Vagina (tissue), 2 donors: ENCODE measurements around the gene PCSK6. TPM values are rescaled to one million over a fixed set of nuclear protein-coding genes. Genes with fewer than 3 reads are reported as not detected.
"Not testable (repeated sequence)": the region's sequence is repeated elsewhere in the genome, so short reads cannot be mapped to it uniquely, and the experiment has no call there.

Source experiments
- DNase-seq, 2 donors: peaks; one replicate each; pipeline ENCODE4 v3.0.0-alpha.2; 2017; ENCODE audit errors: extremely low spot score in 2 of 2
- H3K27ac ChIP-seq: fragments of 200-600 bp; sonication (generic); one replicate; pipeline ENCODE4 v1.5.1; 2019
- H3K27me3 ChIP-seq: fragments of 200-600 bp; sonication (generic); one replicate; pipeline ENCODE4 v1.5.1; 2019
- H3K36me3 ChIP-seq, 2 donors: fragments of 200-600 bp; sonication (generic); one replicate each; pipeline ENCODE4 v1.5.1; 2017 to 2019
- H3K4me1 ChIP-seq: fragments of 200-600 bp; sonication (generic); one replicate; pipeline ENCODE4 v1.5.1; 2019
- H3K4me3 ChIP-seq, 2 donors: fragments of 200-600 bp; sonication (generic); 1 replicate in 1 of 2; 2 replicates in 1 of 2; pipeline ENCODE4 v1.5.1; 2016 to 2019
- H3K9me3 ChIP-seq: fragments of 200-600 bp; sonication (generic); one replicate; pipeline ENCODE4 v1.5.1; 2019
- POLR2A ChIP-seq, 2 donors: fragments of 450-650 bp; IDR thresholded peaks; one replicate each; pipeline ENCODE4 v1.6.1; 2017; ENCODE audit warnings: antibody characterized with exemption in 2 of 2, mild to moderate bottlenecking in 2 of 2, moderate library complexity in 2 of 2
- POLR2AphosphoS5 ChIP-seq, 2 donors: sonication (generic); formaldehyde crosslinking; IDR thresholded peaks; one replicate each; pipeline ENCODE4 v1.9.0; 2017; ENCODE audit warnings: antibody characterized with exemption in 2 of 2, mild to moderate bottlenecking in 2 of 2, low read depth in 1 of 2; ENCODE audit not compliant: insufficient read depth in 1 of 2
- intact Hi-C: fragments of 100-400 bp; cut with DNase I; formaldehyde crosslinking; loops from one replicate; pipeline ENCODE4 v1.15.1; 2023
- total RNA-seq: library from RNA; depleted of rRNA; stranded (reverse); fragments of >200 nt; gene quantifications from one replicate; pipeline ENCODE4 v1.2.3, GENCODE V29; 2016
- TF ChIP-seq, protein P1 (sequence below), 3 experiments: fragments of 450-650 bp in 2 of 3; fragments of 200-600 bp in 1 of 3; sonication (generic) in 1 of 3; IDR thresholded peaks; one replicate each; pipeline ENCODE4 v1.5.1; 2017 to 2019; ENCODE audit warnings: antibody characterized with exemption in 3 of 3, mild to moderate bottlenecking in 2 of 3, moderate library complexity in 2 of 3

PCSK6 gene
- total RNA-seq, 1 donor from 2014 or later = 7.4 TPM

DNA sequence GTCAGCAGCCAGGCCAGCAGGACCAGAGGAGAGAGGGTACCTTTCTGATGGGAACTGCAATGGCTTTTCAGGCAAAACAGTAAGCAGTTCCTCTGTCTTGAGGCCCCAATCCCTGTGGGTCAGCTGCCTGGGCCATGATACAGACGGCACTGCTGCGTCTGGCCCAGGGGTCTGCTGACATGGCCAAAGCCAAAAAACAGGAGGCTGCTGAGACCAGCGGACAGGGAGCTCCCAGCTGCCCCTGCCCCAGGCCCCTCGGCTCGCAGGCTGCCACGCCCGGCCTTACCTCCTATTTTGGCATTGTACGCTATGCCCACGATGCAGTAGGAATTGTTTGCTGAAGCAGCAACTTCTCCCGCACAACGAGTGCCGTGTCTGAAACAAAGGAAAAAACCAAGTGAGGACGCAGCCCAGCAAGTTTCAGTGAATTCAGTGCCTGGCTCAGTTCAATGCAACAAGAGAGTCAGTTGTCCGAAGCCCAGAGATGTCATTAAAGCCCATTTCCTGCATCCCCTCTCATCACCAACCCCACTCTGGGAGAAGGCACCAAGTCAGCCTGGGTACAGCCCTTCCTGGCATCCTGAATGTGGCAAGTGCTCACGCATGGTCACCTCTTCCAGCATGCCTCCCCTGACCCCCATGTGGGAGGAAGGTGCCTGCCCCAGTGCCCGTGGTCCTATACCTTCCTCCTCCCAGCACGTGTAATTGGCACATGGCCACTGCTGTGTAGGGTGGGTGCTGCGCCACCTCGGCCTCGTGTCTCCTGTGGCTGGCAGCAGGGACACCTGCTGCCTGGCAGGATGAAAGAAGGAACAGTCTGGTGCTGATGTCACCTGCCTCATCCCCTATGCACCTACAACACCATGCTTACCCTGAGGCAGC lies 61.7 kb downstream of the PCSK6 start:
- Histone ChIP-seq H3K4me3 (no peak overlapping the region), H3K27me3 (no peaks in the 10 kb centered on the region), H3K4me1 (no peaks in the 10 kb centered on the region), H3K27ac (no peak overlapping the region), H3K36me3 (no peaks in the 10 kb centered on the region), H3K9me3 (no peaks in the 10 kb centered on the region)
- TF ChIP-seq POLR2A (IDR thresholded peaks at IDR 0.05) = no peak
- peak in 1 of 2 donors; percentile 49 for DNase-seq
- intact Hi-C loops = no loop called here

DNA sequence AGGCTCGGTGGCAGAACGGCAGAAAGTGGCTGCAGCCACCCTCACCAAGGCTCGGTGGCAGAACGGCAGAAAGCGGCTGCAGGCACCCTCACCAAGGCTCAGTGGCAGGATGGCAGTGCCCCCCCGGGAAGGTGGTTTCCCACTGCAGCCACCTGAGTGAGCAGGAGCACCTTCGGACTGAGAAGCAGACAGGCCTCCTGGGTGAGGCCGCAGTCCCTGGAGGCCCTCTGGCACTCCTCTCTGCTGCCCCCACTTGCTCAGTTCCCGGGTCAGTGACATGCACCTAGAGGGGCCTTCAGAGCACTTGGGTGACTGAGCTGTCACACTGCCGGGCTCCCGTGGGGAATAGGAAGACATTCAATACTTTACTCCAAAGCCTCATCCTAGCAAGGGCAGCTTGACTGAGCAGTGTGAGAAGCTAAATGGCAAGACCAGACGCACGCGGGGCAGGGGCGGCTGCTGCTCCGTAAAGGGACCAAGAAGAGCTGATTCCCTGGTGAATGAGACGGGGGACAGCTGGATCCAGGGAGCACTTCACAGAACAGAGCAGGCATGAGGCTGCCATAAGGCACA lies 62.7 kb downstream of the PCSK6 start:
- intact Hi-C loops = no loop called here
- no peaks in the 10 kb centered on the region for H3K4me1 ChIP-seq
- H3K9me3 ChIP-seq = no peaks in the 10 kb centered on the region
- TF ChIP-seq, protein P1, sequence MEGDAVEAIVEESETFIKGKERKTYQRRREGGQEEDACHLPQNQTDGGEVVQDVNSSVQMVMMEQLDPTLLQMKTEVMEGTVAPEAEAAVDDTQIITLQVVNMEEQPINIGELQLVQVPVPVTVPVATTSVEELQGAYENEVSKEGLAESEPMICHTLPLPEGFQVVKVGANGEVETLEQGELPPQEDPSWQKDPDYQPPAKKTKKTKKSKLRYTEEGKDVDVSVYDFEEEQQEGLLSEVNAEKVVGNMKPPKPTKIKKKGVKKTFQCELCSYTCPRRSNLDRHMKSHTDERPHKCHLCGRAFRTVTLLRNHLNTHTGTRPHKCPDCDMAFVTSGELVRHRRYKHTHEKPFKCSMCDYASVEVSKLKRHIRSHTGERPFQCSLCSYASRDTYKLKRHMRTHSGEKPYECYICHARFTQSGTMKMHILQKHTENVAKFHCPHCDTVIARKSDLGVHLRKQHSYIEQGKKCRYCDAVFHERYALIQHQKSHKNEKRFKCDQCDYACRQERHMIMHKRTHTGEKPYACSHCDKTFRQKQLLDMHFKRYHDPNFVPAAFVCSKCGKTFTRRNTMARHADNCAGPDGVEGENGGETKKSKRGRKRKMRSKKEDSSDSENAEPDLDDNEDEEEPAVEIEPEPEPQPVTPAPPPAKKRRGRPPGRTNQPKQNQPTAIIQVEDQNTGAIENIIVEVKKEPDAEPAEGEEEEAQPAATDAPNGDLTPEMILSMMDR (IDR thresholded peaks at IDR 0.05) = no peak
- TF ChIP-seq POLR2AphosphoS5 (IDR thresholded peaks at IDR 0.05; ENCODE audit: insufficient read depth in 1 of 2, low read depth in 1 of 2) (no peak), POLR2A (IDR thresholded peaks at IDR 0.05) (no peak)
- no peak overlapping the region for H3K27ac ChIP-seq
- no peaks in the 10 kb centered on the region for H3K27me3 ChIP-seq
- no peaks in the 10 kb centered on the region for H3K36me3 ChIP-seq
- no peak overlapping the region for H3K4me3 ChIP-seq
- peak in 1 of 2 donors; percentile 56 for DNase-seq

DNA sequence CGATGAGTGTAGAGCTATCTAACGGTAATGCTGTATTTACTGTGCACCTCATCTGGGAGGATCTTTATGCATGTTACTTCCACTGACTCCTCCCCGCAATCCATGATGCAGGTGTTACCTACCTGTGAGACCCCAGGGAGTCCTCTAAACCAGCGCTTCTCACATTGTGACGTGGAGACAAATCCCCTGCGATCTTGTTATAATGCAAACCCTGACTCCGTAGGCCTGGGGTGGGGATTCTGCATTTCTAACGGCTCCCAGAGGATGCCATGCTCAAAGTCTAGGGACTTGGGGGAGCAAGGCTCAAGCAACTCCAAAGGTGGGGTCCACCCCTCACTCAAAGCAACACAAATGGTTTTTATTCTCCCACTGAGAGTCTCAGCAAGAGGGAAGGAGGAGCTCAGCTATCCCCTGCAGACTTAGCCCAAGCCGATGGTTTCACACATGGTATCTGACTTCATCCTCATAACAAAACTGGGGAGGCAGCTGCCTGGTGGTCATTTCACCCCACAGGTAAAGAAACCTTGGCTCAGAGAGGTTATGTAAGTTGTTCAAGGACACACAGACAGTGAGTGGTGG lies 63.6 kb downstream of the PCSK6 start:
- TF ChIP-seq, protein P1 (IDR thresholded peaks at IDR 0.05) = no peak
- TF ChIP-seq POLR2AphosphoS5 (IDR thresholded peaks at IDR 0.05; ENCODE audit: insufficient read depth in 1 of 2, low read depth in 1 of 2) = no peak
- no peak for TF ChIP-seq POLR2A (IDR thresholded peaks at IDR 0.05)
- Histone ChIP-seq H3K27me3 (no peaks in the 10 kb centered on the region), H3K9me3 (no peaks in the 10 kb centered on the region), H3K36me3 (no peaks in the 10 kb centered on the region), H3K4me1 (no peaks in the 10 kb centered on the region), H3K4me3 (no peak overlapping the region), H3K27ac (no peak overlapping the region)
- intact Hi-C loops = no loop called here
- no peak for DNase-seq

DNA sequence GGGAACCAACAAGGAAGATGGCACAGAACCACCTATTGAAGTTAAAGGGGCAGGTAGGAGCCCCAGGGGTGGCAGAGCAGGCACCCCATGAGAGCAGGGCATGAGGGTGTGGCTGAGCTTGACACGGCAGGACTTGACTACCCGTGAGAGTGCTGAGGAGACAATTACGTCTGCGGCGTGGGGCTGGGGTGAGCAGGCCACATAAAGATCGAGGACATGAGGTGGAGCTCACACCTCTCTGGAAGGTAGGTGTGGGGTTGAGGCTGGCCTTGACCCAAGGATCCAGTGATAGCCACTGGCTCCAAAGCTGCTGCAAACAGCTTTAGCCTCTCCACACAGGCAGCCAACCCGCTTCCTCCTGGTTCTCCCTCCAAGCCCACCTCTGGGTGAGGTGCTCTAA lies 64.5 kb downstream of the PCSK6 start:
- Histone ChIP-seq H3K36me3 (no peaks in the 10 kb centered on the region), H3K4me3 (no peak overlapping the region), H3K4me1 (no peaks in the 10 kb centered on the region), H3K27ac (no peak overlapping the region), H3K27me3 (no peaks in the 10 kb centered on the region), H3K9me3 (no peaks in the 10 kb centered on the region)
- intact Hi-C loops = no loop called here
- no peak for TF ChIP-seq POLR2AphosphoS5 (IDR thresholded peaks at IDR 0.05; ENCODE audit: insufficient read depth in 1 of 2, low read depth in 1 of 2)
- no peak for DNase-seq

DNA sequence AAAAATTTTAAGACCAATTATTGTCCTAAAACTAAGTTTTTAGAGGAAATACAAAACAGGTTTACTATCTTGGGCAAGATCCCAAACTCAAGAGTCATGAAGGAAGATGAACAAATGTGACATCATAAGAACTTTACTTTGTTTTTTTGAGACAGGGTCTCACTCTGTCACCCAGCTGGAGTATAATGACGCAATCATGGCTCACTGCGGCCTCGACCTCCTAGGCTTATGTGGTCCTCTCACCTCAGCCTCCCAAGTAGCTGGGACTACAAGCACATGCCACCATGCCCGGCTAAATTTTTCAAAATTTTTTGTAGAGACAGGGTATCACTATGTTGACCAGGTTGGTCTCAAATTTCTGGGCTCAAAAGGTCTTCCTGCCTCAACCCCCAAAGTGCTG lies 69.3 kb downstream of the PCSK6 start:
- Histone ChIP-seq H3K27me3 (no peaks in the 10 kb centered on the region), H3K4me3 (no peak overlapping the region), H3K27ac (no peak overlapping the region), H3K36me3 (no peaks in the 10 kb centered on the region), H3K9me3 (no peaks in the 10 kb centered on the region), H3K4me1 (no peaks in the 10 kb centered on the region)
- no peak for TF ChIP-seq POLR2A (IDR thresholded peaks at IDR 0.05)
- TF ChIP-seq POLR2AphosphoS5 (IDR thresholded peaks at IDR 0.05; ENCODE audit: insufficient read depth in 1 of 2, low read depth in 1 of 2) = no peak
- TF ChIP-seq, protein P1 (IDR thresholded peaks at IDR 0.05) = no peak
- DNase-seq = no peak
- intact Hi-C loops = no loop called here

DNA sequence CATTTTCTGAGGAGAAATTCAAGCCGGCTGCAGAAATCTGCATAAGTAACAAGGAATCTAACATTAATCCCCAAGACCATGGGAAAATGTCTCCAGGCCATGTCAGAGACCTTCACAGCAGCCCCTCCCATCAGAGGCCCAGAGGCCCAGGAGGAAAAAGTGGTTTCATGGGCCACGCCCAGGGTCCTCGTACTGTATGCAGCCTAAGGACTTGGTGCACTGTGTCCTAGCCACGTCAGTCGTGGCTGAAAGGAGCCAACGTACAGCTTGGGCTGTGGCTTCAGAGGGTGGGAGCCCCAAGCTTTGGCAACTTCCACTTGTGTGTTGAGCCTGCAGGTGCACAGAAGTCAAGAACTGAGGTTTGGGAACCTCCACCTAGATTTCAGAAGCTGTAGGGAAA lies 73.0 kb downstream of the PCSK6 start:
- H3K27ac ChIP-seq, H3K36me3 ChIP-seq, intact Hi-C loops, DNase-seq, H3K4me3 ChIP-seq, H3K27me3 ChIP-seq, H3K4me1 ChIP-seq, H3K9me3 ChIP-seq: not testable (repeated sequence)
